ENCODE results near the gene SYTL5. TPM values are rescaled to one million over a fixed set of nuclear protein-coding genes. Genes with fewer than 3 reads are reported as not detected.

The SYTL5 gene
- total RNA-seq, 6 experiments from 2014 or later, result 1.1 to 2.9 (median 2.4) TPM

DNA sequence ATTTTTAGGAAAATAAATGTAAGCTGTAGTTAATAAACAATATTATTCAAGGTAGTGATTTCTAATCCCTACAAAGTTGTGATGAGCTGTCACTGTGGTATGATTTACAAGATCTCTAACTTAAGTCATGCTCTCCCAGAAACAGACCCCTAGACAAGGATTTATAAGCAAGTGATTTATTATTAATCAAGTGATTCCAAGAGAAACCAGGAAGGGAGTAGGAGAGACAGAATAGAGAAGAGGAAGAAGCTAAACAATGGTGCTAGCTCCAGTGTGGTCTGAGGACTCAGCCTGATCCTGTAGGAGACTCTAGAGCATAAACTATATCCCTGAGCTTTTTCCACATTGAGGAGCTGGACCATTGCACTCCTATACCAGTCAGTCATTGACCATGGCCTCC lies 73.1 kb downstream of the SYTL5 start:
- Histone ChIP-seq H3K36me3 (no peaks in the 10 kb centered on the region), H3K9me3 (no peaks in the 10 kb centered on the region), H3K27me3 (no peaks in the 10 kb centered on the region), H3K27ac (no peak overlapping the region), H3K4me1 (no peaks in the 10 kb centered on the region), H3K4me3 (no peak overlapping the region)
- intact Hi-C loops (cut with DNase I), result no loop called here
- DNase-seq (no peak), ATAC-seq (no peak)
- TF ChIP-seq, protein P1, sequence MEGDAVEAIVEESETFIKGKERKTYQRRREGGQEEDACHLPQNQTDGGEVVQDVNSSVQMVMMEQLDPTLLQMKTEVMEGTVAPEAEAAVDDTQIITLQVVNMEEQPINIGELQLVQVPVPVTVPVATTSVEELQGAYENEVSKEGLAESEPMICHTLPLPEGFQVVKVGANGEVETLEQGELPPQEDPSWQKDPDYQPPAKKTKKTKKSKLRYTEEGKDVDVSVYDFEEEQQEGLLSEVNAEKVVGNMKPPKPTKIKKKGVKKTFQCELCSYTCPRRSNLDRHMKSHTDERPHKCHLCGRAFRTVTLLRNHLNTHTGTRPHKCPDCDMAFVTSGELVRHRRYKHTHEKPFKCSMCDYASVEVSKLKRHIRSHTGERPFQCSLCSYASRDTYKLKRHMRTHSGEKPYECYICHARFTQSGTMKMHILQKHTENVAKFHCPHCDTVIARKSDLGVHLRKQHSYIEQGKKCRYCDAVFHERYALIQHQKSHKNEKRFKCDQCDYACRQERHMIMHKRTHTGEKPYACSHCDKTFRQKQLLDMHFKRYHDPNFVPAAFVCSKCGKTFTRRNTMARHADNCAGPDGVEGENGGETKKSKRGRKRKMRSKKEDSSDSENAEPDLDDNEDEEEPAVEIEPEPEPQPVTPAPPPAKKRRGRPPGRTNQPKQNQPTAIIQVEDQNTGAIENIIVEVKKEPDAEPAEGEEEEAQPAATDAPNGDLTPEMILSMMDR (IDR thresholded peaks at IDR 0.05), result no peak
- TF ChIP-seq POLR2A (IDR thresholded peaks at IDR 0.05), result no peak

DNA sequence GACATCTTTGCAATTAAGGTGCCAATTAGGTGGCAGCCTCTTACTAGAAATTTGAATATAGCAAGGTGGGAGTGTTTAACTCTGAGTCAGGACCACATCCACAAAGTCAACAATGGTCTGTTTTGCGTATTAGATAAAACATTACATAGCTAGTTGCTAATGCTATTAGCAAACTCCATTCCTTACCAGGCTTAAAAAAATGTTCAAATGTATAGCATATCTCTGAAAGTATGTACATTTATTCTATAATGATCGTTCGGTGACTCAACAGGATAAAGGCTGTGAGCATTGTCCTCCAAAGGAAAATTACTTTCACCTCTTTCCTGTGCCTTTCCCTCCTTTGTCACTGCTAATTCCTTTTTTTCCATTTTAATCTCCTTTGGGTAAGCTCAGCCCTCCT lies 74.5 kb downstream of the SYTL5 start:
- Histone ChIP-seq H3K36me3 (no peaks in the 10 kb centered on the region), H3K4me1 (no peaks in the 10 kb centered on the region), H3K9me3 (no peaks in the 10 kb centered on the region), H3K4me3 (no peak overlapping the region), H3K27ac (no peak overlapping the region), H3K27me3 (no peaks in the 10 kb centered on the region)
- TF ChIP-seq POLR2A (IDR thresholded peaks at IDR 0.05), result no peak
- TF ChIP-seq, protein P1 (IDR thresholded peaks at IDR 0.05), result no peak
- ATAC-seq (no peak), DNase-seq (no peak)
- WGBS (ENCODE audit: insufficient coverage, low coverage, low lambda C conversion rate, missing lambda C conversion rate), result 59% methylated on average over 3 of the region's 3 CpGs
- intact Hi-C loops (cut with DNase I), result no loop called here

DNA sequence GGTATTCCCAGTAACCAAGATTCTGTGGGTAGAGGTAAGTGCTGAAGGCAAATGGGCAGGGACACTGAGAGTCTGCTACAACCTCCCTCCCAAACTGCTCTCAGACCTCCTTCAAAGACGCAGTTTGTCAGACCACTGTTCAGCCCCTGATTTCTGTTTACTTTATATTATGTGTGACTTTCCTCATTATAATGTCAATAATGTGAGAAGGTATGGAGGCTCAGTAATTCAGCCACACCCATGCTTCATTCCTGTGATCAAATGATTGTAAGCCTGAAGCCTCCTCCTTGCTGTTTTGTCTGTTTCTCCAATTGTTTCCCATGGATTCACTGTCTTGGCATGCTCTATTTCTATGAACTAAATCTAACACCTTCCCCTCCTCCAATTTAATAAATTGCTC lies 75.6 kb downstream of the SYTL5 start:
- no peaks in the 10 kb centered on the region for H3K4me1 ChIP-seq
- ATAC-seq, result no peak
- H3K9me3 ChIP-seq, result no peaks in the 10 kb centered on the region
- H3K36me3 ChIP-seq, result no peaks in the 10 kb centered on the region
- no peak overlapping the region for H3K27ac ChIP-seq
- TF ChIP-seq POLR2A (IDR thresholded peaks at IDR 0.05), result no peak
- TF ChIP-seq, protein P1 (IDR thresholded peaks at IDR 0.05), result no peak
- H3K27me3 ChIP-seq, result no peaks in the 10 kb centered on the region
- H3K4me3 ChIP-seq, result no peak overlapping the region
- no peak for DNase-seq
- intact Hi-C loops (cut with DNase I), result no loop called here
- WGBS (ENCODE audit: insufficient coverage, low coverage, low lambda C conversion rate, missing lambda C conversion rate), result 44% methylated on average over 1 of the region's 1 CpG

DNA sequence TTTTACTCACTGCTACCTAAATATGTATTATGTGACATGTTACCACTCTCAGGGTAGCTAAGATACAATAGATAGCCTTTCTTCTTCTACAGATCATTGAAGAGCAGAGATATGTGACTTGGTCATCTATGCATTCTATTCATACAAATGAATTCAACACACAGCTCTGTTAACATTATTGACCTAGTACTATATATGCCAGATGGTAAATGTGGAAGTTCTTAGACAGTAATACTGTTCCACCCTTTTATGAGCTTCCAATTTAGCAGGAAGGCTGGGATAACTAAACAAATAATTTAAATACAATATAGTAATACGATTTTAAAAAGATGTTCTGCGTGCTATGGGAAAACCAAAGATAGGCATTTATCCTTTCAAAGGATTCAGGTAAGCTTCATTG lies 76.0 kb downstream of the SYTL5 start:
- no peak overlapping the region for H3K4me3 ChIP-seq
- no peaks in the 10 kb centered on the region for H3K4me1 ChIP-seq
- no peak for TF ChIP-seq POLR2A (IDR thresholded peaks at IDR 0.05)
- TF ChIP-seq, protein P1 (IDR thresholded peaks at IDR 0.05), result no peak
- no peak for ATAC-seq
- no peaks in the 10 kb centered on the region for H3K36me3 ChIP-seq
- no peaks in the 10 kb centered on the region for H3K27me3 ChIP-seq
- intact Hi-C loops (cut with DNase I), result no loop called here
- DNase-seq, result no peak
- no peak overlapping the region for H3K27ac ChIP-seq
- 68% methylated on average over 2 of the region's 2 CpGs for WGBS (ENCODE audit: insufficient coverage, low coverage, low lambda C conversion rate, missing lambda C conversion rate)
- no peaks in the 10 kb centered on the region for H3K9me3 ChIP-seq

DNA sequence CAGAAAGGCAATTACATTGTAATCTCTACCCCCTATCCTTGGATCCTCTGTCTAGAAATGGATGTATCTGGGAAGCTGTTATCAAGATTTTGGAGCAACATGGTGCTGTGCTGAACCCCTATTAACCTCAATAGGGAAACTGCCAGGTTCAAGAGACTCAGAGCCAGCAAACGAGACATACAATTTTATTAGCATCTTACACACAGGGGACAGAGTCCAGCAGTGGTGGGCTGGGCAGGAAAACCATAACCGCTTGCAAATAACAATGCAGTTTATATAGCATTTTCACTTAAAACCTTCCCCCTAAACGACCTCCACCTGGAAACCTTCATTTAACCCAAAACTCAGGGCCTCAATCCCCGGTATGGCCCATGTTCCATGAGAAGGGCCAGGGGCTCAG lies 79.5 kb downstream of the SYTL5 start:
- Histone ChIP-seq H3K4me1 (no peaks in the 10 kb centered on the region), H3K9me3 (no peaks in the 10 kb centered on the region), H3K36me3 (no peaks in the 10 kb centered on the region), H3K4me3 (no peak overlapping the region), H3K27me3 (no peaks in the 10 kb centered on the region), H3K27ac (no peak overlapping the region)
- ATAC-seq (no peak), DNase-seq (no peak)
- 58% methylated on average over 4 of the region's 4 CpGs for WGBS (ENCODE audit: insufficient coverage, low coverage, low lambda C conversion rate, missing lambda C conversion rate)
- no peak for TF ChIP-seq POLR2A (IDR thresholded peaks at IDR 0.05)
- TF ChIP-seq, protein P1 (IDR thresholded peaks at IDR 0.05), result no peak
- intact Hi-C loops (cut with DNase I), result no loop called here
